ENCODE data around the gene C1orf21.
A peak's percentile ranks its signal among the peaks of the same experiment; 100 is the strongest.

Gene C1orf21

DNA sequence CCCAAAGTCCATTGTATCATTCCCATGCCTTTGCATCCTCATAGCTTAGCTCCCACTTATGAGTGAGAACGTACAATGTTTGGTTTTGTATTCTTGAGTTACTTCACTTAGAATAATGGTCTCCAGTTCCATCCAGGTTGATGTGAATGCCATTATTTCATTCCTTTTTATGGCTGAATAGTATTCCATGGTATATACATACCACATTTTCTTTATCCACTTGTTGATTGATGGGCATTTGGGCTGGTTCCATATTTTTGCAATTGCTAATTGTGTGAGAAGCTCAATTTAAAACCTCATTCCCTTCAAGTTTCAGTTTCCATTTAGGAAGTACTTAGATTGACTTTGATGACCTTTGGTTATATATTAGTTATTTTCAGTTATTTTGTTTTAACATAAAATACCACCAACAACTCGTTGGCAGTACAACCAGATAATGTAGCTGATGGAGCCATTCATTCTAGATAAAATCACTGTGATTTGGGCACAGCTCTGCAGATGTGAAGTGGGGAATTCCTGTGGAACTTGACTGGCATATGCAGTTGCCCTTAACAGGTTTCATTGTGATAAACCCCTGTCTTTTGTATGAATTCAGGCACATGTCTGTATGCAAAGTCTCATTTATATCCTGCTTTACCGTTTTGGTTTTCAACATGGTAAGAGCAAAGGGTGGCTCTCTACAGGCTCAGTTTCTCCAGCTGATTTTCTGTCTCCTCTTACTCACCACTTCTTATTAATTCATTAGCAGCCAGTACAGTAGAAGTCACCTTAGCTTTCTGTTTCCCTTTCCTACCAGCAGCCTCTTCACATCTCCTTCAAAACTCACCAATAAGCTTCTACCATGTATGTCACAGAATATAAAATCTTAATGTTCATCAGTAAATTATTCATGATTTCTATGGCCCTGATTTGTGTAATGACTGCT is 170.9 kb downstream of the C1orf21 start:
- Histone ChIP-seq H3K36me3 (replicated peaks) (no peaks in the 10 kb centered on the region), H3K4me3 (ENCODE audit: low read depth, low read length) (no peak overlapping the region), H3K27ac (no peak overlapping the region), H3K27me3 (replicated peaks) (no peaks in the 10 kb centered on the region)
- no peak for DNase-seq
- no peak for TF ChIP-seq CTCF (IDR thresholded peaks at IDR 0.05; ENCODE audit: low read depth, low read length, missing control alignments)
- in situ Hi-C loops (cut with HindIII; ENCODE audit: low pct_ligation_motif_present, low sequenced_read_pairs): no loop called here

DNA sequence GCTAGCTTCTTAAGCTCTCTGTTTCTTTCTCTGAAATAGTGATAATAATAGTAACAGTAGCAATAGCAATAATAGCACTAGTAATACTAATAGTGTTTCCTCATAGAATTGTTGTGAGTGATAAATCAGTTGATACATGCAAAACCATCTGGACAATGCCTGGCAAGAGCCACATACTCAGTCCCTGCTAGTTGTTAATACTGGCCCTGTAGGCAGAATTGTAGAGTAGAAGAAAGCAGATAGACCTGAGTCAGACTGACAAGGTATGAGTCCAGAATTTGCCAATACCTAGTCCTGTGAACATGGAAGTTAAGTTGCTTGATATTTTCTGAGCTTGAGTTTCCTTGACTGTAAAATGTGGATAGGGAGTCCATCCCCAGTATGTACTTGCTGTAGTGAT is 171.9 kb downstream of the C1orf21 start:
- in situ Hi-C loops (cut with HindIII; ENCODE audit: low pct_ligation_motif_present, low sequenced_read_pairs): no loop called here
- H3K4me3 ChIP-seq (ENCODE audit: low read depth, low read length): no peak overlapping the region
- DNase-seq: no peak
- no peaks in the 10 kb centered on the region for H3K36me3 ChIP-seq (replicated peaks)
- TF ChIP-seq CTCF (IDR thresholded peaks at IDR 0.05; ENCODE audit: low read depth, low read length, missing control alignments): no peak
- no peak overlapping the region for H3K27ac ChIP-seq
- H3K27me3 ChIP-seq (replicated peaks): no peaks in the 10 kb centered on the region

GRCh38 chr1:184559117-184559713 is 172.4 kb downstream of the C1orf21 start:
- in situ Hi-C loops (cut with HindIII; ENCODE audit: low pct_ligation_motif_present, low sequenced_read_pairs): no loop called here
- TF ChIP-seq CTCF (IDR thresholded peaks at IDR 0.05; ENCODE audit: low read depth, low read length, missing control alignments): no peak
- no peak overlapping the region for H3K27ac ChIP-seq
- DNase-seq: no peak
- no peaks in the 10 kb centered on the region for H3K36me3 ChIP-seq (replicated peaks)
- no peaks in the 10 kb centered on the region for H3K27me3 ChIP-seq (replicated peaks)
- no peak overlapping the region for H3K4me3 ChIP-seq (ENCODE audit: low read depth, low read length)

GRCh38 chr1:184562806-184563205 is 176.0 kb downstream of the C1orf21 start:
- Histone ChIP-seq H3K36me3 (replicated peaks) (no peaks in the 10 kb centered on the region), H3K27me3 (replicated peaks) (no peaks in the 10 kb centered on the region), H3K4me3 (ENCODE audit: low read depth, low read length) (no peak overlapping the region), H3K27ac (no peak overlapping the region)
- in situ Hi-C loops (cut with HindIII; ENCODE audit: low pct_ligation_motif_present, low sequenced_read_pairs): no loop called here
- no peak for TF ChIP-seq CTCF (IDR thresholded peaks at IDR 0.05; ENCODE audit: low read depth, low read length, missing control alignments)
- no peak for DNase-seq

GRCh38 chr1:184563308-184563707 is 176.5 kb downstream of the C1orf21 start:
- no peaks in the 10 kb centered on the region for H3K27me3 ChIP-seq (replicated peaks)
- DNase-seq: no peak
- H3K4me3 ChIP-seq (ENCODE audit: low read depth, low read length): no peak overlapping the region
- no peaks in the 10 kb centered on the region for H3K36me3 ChIP-seq (replicated peaks)
- in situ Hi-C loops (cut with HindIII; ENCODE audit: low pct_ligation_motif_present, low sequenced_read_pairs): no loop called here
- peak; percentile 52 for TF ChIP-seq CTCF (IDR thresholded peaks at IDR 0.05; ENCODE audit: low read depth, low read length, missing control alignments)
- H3K27ac ChIP-seq: no peak overlapping the region

Data from brain microvascular endothelial cell (primary cell).